GM21737 (cell line): Measurements from ENCODE around the gene MFSD6.
A peak's percentile ranks its signal among the peaks of the same experiment; 100 is the strongest.
"Not testable (repeated sequence)": the region's sequence is repeated elsewhere in the genome, so short reads cannot be mapped to it uniquely, and the experiment has no call there.

Source experiments
- ATAC-seq: cut with Tn5 transposase; IDR thresholded peaks from one replicate; pipeline ENCODE4 v1.9.1; 2021; ENCODE audit warnings: mild to moderate bottlenecking, moderate library complexity; ENCODE audit not compliant: unreplicated experiment

Gene MFSD6

GRCh38 chr2:190405070-190405469 is 3.1 kb upstream of the MFSD6 start:
- ATAC-seq: no peak

- no peak for ATAC-seq
Measured at GRCh38 chr2:190405995-190406394, 2.2 kb upstream of the MFSD6 start.

GRCh38 chr2:190406805-190407204 is 1.4 kb upstream of the MFSD6 start:
- ATAC-seq: no peak

GRCh38 chr2:190407246-190407661 is 901 bp upstream of the MFSD6 start:
- ATAC-seq: no peak

GRCh38 chr2:190408538-190409271 is 550 bp downstream of the MFSD6 start:
- ATAC-seq: peak; percentile 62

GRCh38 chr2:190409616-190410015 is 1.5 kb downstream of the MFSD6 start:
- no peak for ATAC-seq

- no peak for ATAC-seq
Measured at GRCh38 chr2:190410166-190410565, 2.0 kb downstream of the MFSD6 start.

- ATAC-seq: no peak
Measured at GRCh38 chr2:190412966-190413365, 4.8 kb downstream of the MFSD6 start.

GRCh38 chr2:190413421-190413820 is 5.3 kb downstream of the MFSD6 start:
- ATAC-seq: no peak

- ATAC-seq: no peak
Measured at GRCh38 chr2:190415251-190415650, 7.1 kb downstream of the MFSD6 start.

- ATAC-seq: peak; percentile 45
Measured at GRCh38 chr2:190415794-190416775, 7.9 kb downstream of the MFSD6 start.

GRCh38 chr2:190417045-190417842 is 9.1 kb downstream of the MFSD6 start:
- no peak for ATAC-seq

- no peak for ATAC-seq
Measured at GRCh38 chr2:190418727-190419126, 10.6 kb downstream of the MFSD6 start.

GRCh38 chr2:190420801-190421200 is 12.6 kb downstream of the MFSD6 start:
- no peak for ATAC-seq

GRCh38 chr2:190425221-190425866 is 17.2 kb downstream of the MFSD6 start:
- ATAC-seq: no peak

- no peak for ATAC-seq
Measured at GRCh38 chr2:190425883-190426658, 17.9 kb downstream of the MFSD6 start.

GRCh38 chr2:190430866-190431265 is 22.7 kb downstream of the MFSD6 start:
- ATAC-seq: not testable (repeated sequence)

GRCh38 chr2:190431907-190432306 is 23.8 kb downstream of the MFSD6 start:
- no peak for ATAC-seq

- no peak for ATAC-seq
Measured at GRCh38 chr2:190432567-190433231, 24.5 kb downstream of the MFSD6 start.
